Measurements from ENCODE around the gene MGAT4B. TPM values are rescaled to one million over a fixed set of nuclear protein-coding genes. Genes with fewer than 3 reads are reported as not detected.

Gene MGAT4B
- total and polyA plus RNA-seq, 2 of the 13 experiments (the other 11 are each of a cell fraction or from before 2014, with no cell fraction given): 93.5 to 130 TPM

GRCh38 chr5:179802207-179802883, 4.3 kb downstream of the MGAT4B start (continued):
- TF ChIP-seq PRDM15 (CRISPR knock-in tag; IDR thresholded peaks at IDR 0.05): peak; percentile 37; the same call in 1 of the 2 replicates

GRCh38 chr5:179801304-179802206, 5.1 kb downstream of the MGAT4B start:
- Histone ChIP-seq H3K36me3 (replicated peaks in 1 of 2; ENCODE audit: control insufficient read depth in 1 of 2, insufficient read depth in 2 of 2, low read length in 2 of 2) (peaks cover 28 to 43% of the 10 kb centered on the region in 2 experiments; a peak in 4 of 5 replicates), H3K9me3 (ENCODE audit: low read length) (no peaks in the 10 kb centered on the region), H3K9ac (ENCODE audit: insufficient read depth, low read depth, low read length) (no peak overlapping the region), H3K79me2 (ENCODE audit: insufficient read depth, low read length) (peaks cover 27% of the 10 kb centered on the region), H3K27ac (ENCODE audit: extremely low read length, insufficient read depth, low read length) (no peak overlapping the region), H4K20me1 (ENCODE audit: insufficient read depth, low read length) (peaks cover 20% of the 10 kb centered on the region; the same call in 1 of the 2 replicates), H3K4me2 (ENCODE audit: low read depth, low read length) (no peak overlapping the region), H3K27me3 (ENCODE audit: control insufficient read depth in 1 of 2, insufficient read depth in 2 of 2, low read length in 2 of 2) (no peaks in the 10 kb centered on the region), H3K4me1 (ENCODE audit: insufficient read depth, low read length) (peaks cover 40% of the 10 kb centered on the region), H2AFZ (ENCODE audit: low read length) (no peak overlapping the region), H3K4me3 (replicated peaks in 1 of 3; ENCODE audit: insufficient read depth in 1 of 3, low read depth in 2 of 3, low read length in 3 of 3) (no peak overlapping the region)
- peak; percentile 3; the same call in 2 of the 3 replicates for ATAC-seq
- ChIA-PET CTCF (ENCODE audit: low intra/inter-chr PET ratio, low total read pairs) (interaction anchor here (1.2 to 1.5 kb wide), 2 partner anchors 23 to 35 kb away, joined by 3 to 5 read pairs; no protein-coding TSS in a partner anchor), POLR2A (interaction anchor here (0.6 to 8.6 kb wide), 8 partner anchors 10 to 36 kb away, joined by 3 to 115 read pairs (median 5); partner anchors contain the start of gene SQSTM1)
- WGBS (ENCODE audit: low lambda C conversion rate): 99% methylated on average over 58 of the region's 67 CpGs
- no peak for FAIRE-seq
- no TSS peak for BruUV-seq (replicated peaks)
- in situ Hi-C loops (cut with HindIII; ENCODE audit: extremely low pct_ligation_motif_present, low pct_unique_long_range_greater_than_20kb): no loop called here
- intact Hi-C loops (cut with micrococcal nuclease; ENCODE audit: unreplicated experiment): no loop called here
- DNase-seq (ENCODE audit: low spot score): peak; percentile 40
- TF ChIP-seq POLR2G (IDR thresholded peaks at IDR 0.05; ENCODE audit: low read depth, low read length) (peak; percentile 47), ZGPAT (CRISPR knock-in tag; IDR thresholded peaks at IDR 0.05) (0 out of 2 replicates have a peak, but pooled peaks have one; percentile 20), HMGXB4 (CRISPR knock-in tag; IDR thresholded peaks at IDR 0.05; ENCODE audit: borderline replicate concordance in 1 of 2, low read depth in 1 of 2) (0 out of 4 replicates have a peak, but pooled peaks have one; percentile 17 to 38), ZNF264 (CRISPR knock-in tag; IDR thresholded peaks at IDR 0.05) (no peak), ZNF780A (CRISPR knock-in tag; IDR thresholded peaks at IDR 0.05) (no peak), HOXA3 (CRISPR knock-in tag; IDR thresholded peaks at IDR 0.05) (peak; percentile 65; the same call in 1 of the 2 replicates), RBFOX2 (IDR thresholded peaks at IDR 0.05; ENCODE audit: low read depth, low read length) (peak; percentile 78), AKAP8 (CRISPR knock-in tag; IDR thresholded peaks at IDR 0.05) (peak; percentile 79), XRCC5 (optimal IDR thresholded peaks at IDR 0.05; ENCODE audit: low read length) (peak; percentile 36), FOXA1 (IDR thresholded peaks at IDR 0.05) (no peak), FOXA1 (CRISPR knock-in tag; IDR thresholded peaks at IDR 0.05) (peak; percentile 44; the same call in 1 of the 2 replicates)

Measured in HepG2 (cell line).